Endothelial cell of umbilical vein (primary cell): ENCODE data around the gene ABCC4. TPM values are rescaled to one million over a fixed set of nuclear protein-coding genes. Genes with fewer than 3 reads are reported as not detected.

Experiments used
- BruUV-seq: library from RNA; stranded (reverse); fragments of 400-500 nt; replicated peaks from 2 replicates; lab custom pipeline; 2021; lab: Mats Ljungman, UMichigan
- CTCF ChIA-PET: fragments of 300-600, 350-600 bp; sonication (Branson Sonifier 250); formaldehyde crosslinking; loops from one replicate; lab custom pipeline; 2021; ENCODE audit warnings: antibody characterized with exemption, inconsistent platforms; lab: Charles Lee
- POLR2A ChIA-PET: fragments of 300-600, 350-600 bp; sonication (Branson Sonifier 250); formaldehyde crosslinking; loops from one replicate; lab custom pipeline; 2021; ENCODE audit warnings: antibody characterized with exemption, inconsistent platforms; lab: Charles Lee
- DNase-seq: peaks from one replicate; pipeline ENCODE4 v3.0.0-alpha.2; 2011; ENCODE audit warnings: low read depth, low spot score
- FAIRE-seq: peaks from 2 replicates; lab custom pipeline; 2011; peaks lifted over from hg19 to GRCh38; lab: Jason Lieb, UNC
- H2AFZ ChIP-seq: 2 replicates; pipeline ENCODE4 v1.6.0; 2012; ENCODE audit warnings: low read depth, low read length, control low read depth, inconsistent platforms
- H3K27ac ChIP-seq: 2 replicates; pipeline ENCODE4 v1.5.1; 2011; ENCODE audit warnings: low read depth, mild to moderate bottlenecking, control low read depth, low read length, moderate library complexity; ENCODE audit not compliant: insufficient read depth
- H3K27me3 ChIP-seq, 2 experiments: 2 replicates each; pipeline versions ENCODE4 v1.6.0 to v1.6.1; 2011; ENCODE audit warnings: low read length in 2 of 2, mixed read lengths in 1 of 2; ENCODE audit not compliant: control insufficient read depth in 2 of 2, insufficient read depth in 2 of 2
- H3K36me3 ChIP-seq, 2 experiments: 2 replicates in 1 of 2; 3 replicates in 1 of 2; pipeline ENCODE4 v1.5.1; 2011; ENCODE audit warnings: low read length in 2 of 2, mild to moderate bottlenecking in 1 of 2, moderate library complexity in 1 of 2; ENCODE audit not compliant: control insufficient read depth in 2 of 2, insufficient read depth in 2 of 2; ENCODE audit errors: extremely low read depth in 1 of 2
- H3K4me1 ChIP-seq: 3 replicates; pipeline ENCODE4 v1.5.1; 2011; ENCODE audit warnings: mild to moderate bottlenecking, low read length; ENCODE audit not compliant: control insufficient read depth, insufficient read depth; ENCODE audit errors: extremely low read depth
- H3K4me2 ChIP-seq: 2 replicates; pipeline ENCODE4 v1.6.1; 2011; ENCODE audit warnings: low read length, control low read depth, mixed read lengths; ENCODE audit not compliant: insufficient read depth
- H3K4me3 ChIP-seq, 3 experiments: fragments of 200-600 bp in 1 of 3; sonication (generic), shearing (Covaris generic) in 1 of 3; replicated peaks in 1 of 3; 2 replicates each; pipeline ENCODE4 v1.5.1; 2011 to 2016; ENCODE audit warnings: control low read depth in 3 of 3, low read length in 3 of 3, mild to moderate bottlenecking in 2 of 3, inconsistent platforms in 1 of 3, low read depth in 1 of 3, moderate library complexity in 1 of 3; ENCODE audit not compliant: insufficient read depth in 1 of 3
- H3K79me2 ChIP-seq: 2 replicates; pipeline ENCODE4 v1.6.0; 2012; ENCODE audit warnings: low read length, inconsistent platforms; ENCODE audit not compliant: control insufficient read depth, insufficient read depth
- H3K9ac ChIP-seq: replicated peaks from 2 replicates; pipeline ENCODE3; 2011; ENCODE audit warnings: low read length, control low read depth; ENCODE audit not compliant: insufficient read depth; ENCODE audit errors: extremely low read depth
- H3K9me1 ChIP-seq: replicated peaks from 3 replicates; pipeline ENCODE4 v1.6.0; 2011; ENCODE audit warnings: mild to moderate bottlenecking, low read length; ENCODE audit not compliant: control insufficient read depth, insufficient read depth; ENCODE audit errors: extremely low read depth
- H3K9me3 ChIP-seq: replicated peaks from 2 replicates; pipeline ENCODE4 v1.5.1; 2012; ENCODE audit warnings: low read length, inconsistent platforms; ENCODE audit not compliant: control insufficient read depth, insufficient read depth
- H4K20me1 ChIP-seq: replicated peaks from 2 replicates; pipeline ENCODE3; 2011; ENCODE audit warnings: mild to moderate bottlenecking, low read length; ENCODE audit not compliant: control insufficient read depth, insufficient read depth; ENCODE audit errors: extremely low read depth
- EZH2 ChIP-seq: IDR thresholded peaks from 2 replicates; pipeline ENCODE4 v1.6.1; 2012; ENCODE audit warnings: borderline replicate concordance, low read depth, mild to moderate bottlenecking, moderate library complexity, low read length, inconsistent platforms; ENCODE audit not compliant: severe bottlenecking
- FOS ChIP-seq: IDR thresholded peaks from 2 replicates; pipeline ENCODE4 v1.6.1; 2011; ENCODE audit warnings: mild to moderate bottlenecking, low read length, moderate library complexity, borderline replicate concordance; ENCODE audit not compliant: insufficient read depth
- GATA2 ChIP-seq: IDR thresholded peaks from 2 replicates; pipeline ENCODE4 v1.7.0; 2011; ENCODE audit warnings: low read depth, mild to moderate bottlenecking, moderate library complexity, mixed read lengths, low read length; ENCODE audit not compliant: insufficient read length, insufficient read depth
- JUN ChIP-seq: IDR thresholded peaks from 2 replicates; pipeline ENCODE4 v1.6.1; 2011; ENCODE audit warnings: borderline replicate concordance, low read depth; ENCODE audit not compliant: insufficient read length, insufficient read depth
- POLR2AphosphoS5 ChIP-seq: IDR thresholded peaks from 2 replicates; pipeline ENCODE4 v1.6.1; 2012; ENCODE audit warnings: low read depth, mild to moderate bottlenecking, control low read depth, low read length, moderate library complexity; ENCODE audit not compliant: insufficient read depth
- dilution Hi-C: fragments of 300-500 bp; cut with MboI; formaldehyde crosslinking; loops from one replicate; pipeline ENCODE4 v1.15.0; 2019; ENCODE audit warnings: low sequenced_read_pairs; ENCODE audit not compliant: extremely low pct_ligation_motif_present
- intact Hi-C: fragments of 100-400 bp; cut with micrococcal nuclease; formaldehyde crosslinking; loops from one replicate; pipeline ENCODE4 v1.10.0; 2022
- polyA plus RNA-seq, 4 experiments: library from polyadenylated mRNA; depleted of rRNA in 3 of 4; stranded (reverse) in 3 of 4; unstranded in 1 of 4; fragments of >200 nt; gene quantifications; 2 replicates each; pipeline versions ENCODE4 v1.2.1 to v1.2.3, GENCODE V29; 2011 to 2012; ENCODE audit warnings: missing spikeins in 1 of 4
- total RNA-seq: library from RNA; stranded (reverse); gene quantifications from 2 replicates; pipeline ENCODE4 v1.2.3, GENCODE V29; 2021

The ABCC4 gene
- total and polyA plus RNA-seq, 2 donors (not counting 3 experiments of a cell fraction or from before 2014, with no cell fraction given) = 9.2 to 15.9 TPM

GRCh38 chr13:95289020-95289444 is 12.2 kb downstream of the ABCC4 start:
- Histone ChIP-seq H3K4me2 (peak overlapping the region; percentile 57), H3K36me3 (peaks cover 0 to 2% of the 10 kb centered on the region in 2 experiments), H3K9me3 (no peaks in the 10 kb centered on the region), H2AFZ (no peak overlapping the region), H3K27me3 (no peaks in the 10 kb centered on the region), H3K9ac (peak overlapping the region; percentile 38), H3K79me2 (peaks cover 33% of the 10 kb centered on the region), H3K4me3 (no peak overlapping the region), H3K9me1 (no peaks in the 10 kb centered on the region), H4K20me1 (no peaks in the 10 kb centered on the region), H3K27ac (peak overlapping the region; percentile 78), H3K4me1 (peaks cover 11% of the 10 kb centered on the region)
- intact Hi-C loops = loop anchor here (1.0 kb wide), 1 partner anchor 8 kb away; no protein-coding TSS in a partner anchor
- peak; percentile 37 for TF ChIP-seq POLR2AphosphoS5
- peak; percentile 29 for TF ChIP-seq JUN
- TF ChIP-seq EZH2 = no peak
- TF ChIP-seq GATA2 = peak; percentile 27
- TF ChIP-seq FOS = peak; percentile 81
- DNase-seq = peak; percentile 89
- POLR2A ChIA-PET = no interaction called here
- CTCF ChIA-PET = interaction anchor here (0.6 to 12.3 kb wide), 8 partner anchors 8 to 115 kb away, joined by 3 to 147 read pairs (median 6); partner anchors contain the start of gene ABCC4
- dilution Hi-C loops = no loop called here
- FAIRE-seq = peak; percentile 89
- BruUV-seq = no TSS peak

- DNase-seq = no peak
- Histone ChIP-seq H3K9ac (no peak overlapping the region), H4K20me1 (no peaks in the 10 kb centered on the region), H3K9me1 (no peaks in the 10 kb centered on the region), H2AFZ (no peak overlapping the region), H3K4me1 (peaks cover 21% of the 10 kb centered on the region), H3K27me3 (no peaks in the 10 kb centered on the region), H3K79me2 (peaks cover 29% of the 10 kb centered on the region), H3K9me3 (no peaks in the 10 kb centered on the region), H3K4me2 (no peak overlapping the region), H3K4me3 (no peak overlapping the region), H3K27ac (no peak overlapping the region), H3K36me3 (no peaks in the 10 kb centered on the region)
- no TSS peak for BruUV-seq
- FAIRE-seq = no peak
- POLR2A ChIA-PET = no interaction called here
- TF ChIP-seq FOS (no peak), POLR2AphosphoS5 (no peak)
- CTCF ChIA-PET = interaction anchor here (1.3 kb wide), 1 partner anchor 12 kb away, joined by 3 read pairs; no protein-coding TSS in a partner anchor
- intact Hi-C loops = no loop called here
- dilution Hi-C loops = no loop called here
Measured at GRCh38 chr13:95284436-95284835, 16.8 kb downstream of the ABCC4 start.
